SJCRH30 (cell line): ENCODE results near the gene IL4I1. TPM values are rescaled to one million over a fixed set of nuclear protein-coding genes. Genes with fewer than 3 reads are reported as not detected.

Experiments
- DNase-seq, 2 experiments: peaks; one replicate each; pipeline ENCODE4 v3.0.0-alpha.2; 2015 to 2020
- H3K27ac ChIP-seq: fragments of 250-450 bp; sonication (Bioruptor Pico); 2 replicates; pipeline ENCODE4 v1.5.1; 2020; ENCODE audit warnings: mild to moderate bottlenecking, moderate library complexity
- H3K27me3 ChIP-seq: fragments of 250-450 bp; sonication (Bioruptor Pico); 2 replicates; pipeline ENCODE4 v1.5.1; 2020; ENCODE audit warnings: mild to moderate bottlenecking, moderate library complexity
- H3K36me3 ChIP-seq: fragments of 250-450 bp; sonication (Bioruptor Pico); 2 replicates; pipeline ENCODE4 v1.5.1; 2020; ENCODE audit warnings: mild to moderate bottlenecking, moderate library complexity
- H3K4me1 ChIP-seq: fragments of 250-450 bp; sonication (Bioruptor Pico); 2 replicates; pipeline ENCODE4 v1.5.1; 2020; ENCODE audit warnings: mild to moderate bottlenecking, moderate library complexity
- H3K4me3 ChIP-seq: fragments of 250-450 bp; sonication (Bioruptor Pico); 2 replicates; pipeline ENCODE4 v1.5.1; 2020; ENCODE audit warnings: mild to moderate bottlenecking, moderate library complexity
- H3K9me3 ChIP-seq: fragments of 250-450 bp; sonication (Bioruptor Pico); replicated peaks from 2 replicates; pipeline ENCODE4 v1.5.1; 2020; ENCODE audit warnings: mild to moderate bottlenecking, moderate library complexity
- total RNA-seq: library from RNA; depleted of rRNA; stranded (reverse); fragments of >200 nt; shearing (Covaris generic); gene quantifications from 2 replicates; pipeline ENCODE4 v1.2.3, GENCODE V29; 2014

Gene IL4I1
- total RNA-seq, 1 experiment from 2014 or later: not detected

- Histone ChIP-seq H3K27ac (no peak overlapping the region), H3K4me3 (no peak overlapping the region), H3K4me1 (no peaks in the 10 kb centered on the region), H3K36me3 (no peaks in the 10 kb centered on the region), H3K9me3 (no peaks in the 10 kb centered on the region), H3K27me3 (peaks cover 3% of the 10 kb centered on the region; the same call in 1 of the 2 replicates)
- DNase-seq: no peak
Measured at GRCh38 chr19:49894011-49894664, 2.5 kb downstream of the IL4I1 start.

GRCh38 chr19:49892716-49893115, 4.0 kb downstream of the IL4I1 start:
- no peaks in the 10 kb centered on the region for H3K36me3 ChIP-seq
- no peaks in the 10 kb centered on the region for H3K9me3 ChIP-seq
- H3K27me3 ChIP-seq: peaks cover 3% of the 10 kb centered on the region; the same call in 1 of the 2 replicates
- no peak overlapping the region for H3K4me3 ChIP-seq
- H3K27ac ChIP-seq: no peak overlapping the region
- DNase-seq: no peak
- H3K4me1 ChIP-seq: no peaks in the 10 kb centered on the region

- Histone ChIP-seq H3K4me1 (no peaks in the 10 kb centered on the region), H3K27me3 (no peaks in the 10 kb centered on the region), H3K27ac (no peak overlapping the region), H3K36me3 (no peaks in the 10 kb centered on the region), H3K9me3 (no peaks in the 10 kb centered on the region), H3K4me3 (no peak overlapping the region)
- DNase-seq: no peak
Measured at GRCh38 chr19:49891393-49891792, 5.3 kb downstream of the IL4I1 start.

GRCh38 chr19:49890349-49891311, 6.1 kb downstream of the IL4I1 start:
- Histone ChIP-seq H3K4me1 (no peaks in the 10 kb centered on the region), H3K27ac (no peak overlapping the region), H3K4me3 (no peak overlapping the region), H3K27me3 (no peaks in the 10 kb centered on the region), H3K9me3 (no peaks in the 10 kb centered on the region), H3K36me3 (no peaks in the 10 kb centered on the region)
- DNase-seq: peak; percentile 37 to 43

GRCh38 chr19:49889687-49890348, 6.9 kb downstream of the IL4I1 start:
- no peaks in the 10 kb centered on the region for H3K4me1 ChIP-seq
- no peak overlapping the region for H3K4me3 ChIP-seq
- no peaks in the 10 kb centered on the region for H3K9me3 ChIP-seq
- H3K27me3 ChIP-seq: no peaks in the 10 kb centered on the region
- H3K27ac ChIP-seq: no peak overlapping the region
- DNase-seq: no peak
- H3K36me3 ChIP-seq: no peaks in the 10 kb centered on the region; the same call in 1 of the 2 replicates

GRCh38 chr19:49889038-49889686, 7.5 kb downstream of the IL4I1 start:
- DNase-seq: no peak
- no peak overlapping the region for H3K4me3 ChIP-seq
- no peaks in the 10 kb centered on the region for H3K9me3 ChIP-seq

GRCh38 chr19:49888510-49888824, 8.2 kb downstream of the IL4I1 start:
- H3K4me1 ChIP-seq: no peaks in the 10 kb centered on the region
- no peaks in the 10 kb centered on the region; the same call in 1 of the 2 replicates for H3K36me3 ChIP-seq
- H3K9me3 ChIP-seq: no peaks in the 10 kb centered on the region
- no peaks in the 10 kb centered on the region for H3K27me3 ChIP-seq
- H3K4me3 ChIP-seq: no peak overlapping the region
- no peak overlapping the region for H3K27ac ChIP-seq
- no peak for DNase-seq

More at GRCh38 chr19:49889038-49889686, 7.5 kb downstream of the IL4I1 start:
- H3K27ac ChIP-seq: no peak overlapping the region
- no peaks in the 10 kb centered on the region for H3K4me1 ChIP-seq
- no peaks in the 10 kb centered on the region; the same call in 1 of the 2 replicates for H3K36me3 ChIP-seq
- no peaks in the 10 kb centered on the region for H3K27me3 ChIP-seq

- Histone ChIP-seq H3K27me3 (no peaks in the 10 kb centered on the region), H3K27ac (no peak overlapping the region), H3K4me1 (no peaks in the 10 kb centered on the region), H3K4me3 (no peak overlapping the region), H3K9me3 (no peaks in the 10 kb centered on the region), H3K36me3 (peaks cover 1% of the 10 kb centered on the region; the same call in 1 of the 2 replicates)
- no peak for DNase-seq
Measured at GRCh38 chr19:49887665-49888509, 8.8 kb downstream of the IL4I1 start.

- H3K36me3 ChIP-seq: peaks cover 6% of the 10 kb centered on the region; the same call in 1 of the 2 replicates
- H3K9me3 ChIP-seq: no peaks in the 10 kb centered on the region
- no peak for DNase-seq
- H3K27ac ChIP-seq: no peak overlapping the region
- no peaks in the 10 kb centered on the region for H3K27me3 ChIP-seq
- no peaks in the 10 kb centered on the region for H3K4me1 ChIP-seq
- no peak overlapping the region for H3K4me3 ChIP-seq
Measured at GRCh38 chr19:49887037-49887664, 9.5 kb downstream of the IL4I1 start.

- Histone ChIP-seq H3K27me3 (no peaks in the 10 kb centered on the region), H3K4me1 (no peaks in the 10 kb centered on the region), H3K36me3 (peaks cover 6% of the 10 kb centered on the region; the same call in 1 of the 2 replicates), H3K9me3 (no peaks in the 10 kb centered on the region), H3K27ac (no peak overlapping the region), H3K4me3 (no peak overlapping the region)
- no peak for DNase-seq
Measured at GRCh38 chr19:49884760-49885159, 11.9 kb downstream of the IL4I1 start.

GRCh38 chr19:49884109-49884508, 12.6 kb downstream of the IL4I1 start:
- Histone ChIP-seq H3K4me1 (no peaks in the 10 kb centered on the region), H3K4me3 (no peak overlapping the region), H3K36me3 (peaks cover 6% of the 10 kb centered on the region; the same call in 1 of the 2 replicates), H3K27me3 (no peaks in the 10 kb centered on the region), H3K9me3 (no peaks in the 10 kb centered on the region), H3K27ac (no peak overlapping the region)
- DNase-seq: no peak

GRCh38 chr19:49883094-49883493, 13.6 kb downstream of the IL4I1 start:
- Histone ChIP-seq H3K36me3 (peaks cover 6% of the 10 kb centered on the region; the same call in 1 of the 2 replicates), H3K27ac (no peak overlapping the region)
- DNase-seq: no peak

GRCh38 chr19:49882643-49883042, 14.0 kb downstream of the IL4I1 start:
- Histone ChIP-seq H3K9me3 (no peaks in the 10 kb centered on the region), H3K4me1 (no peaks in the 10 kb centered on the region), H3K27ac (no peak overlapping the region), H3K4me3 (no peak overlapping the region), H3K27me3 (no peaks in the 10 kb centered on the region), H3K36me3 (peaks cover 6% of the 10 kb centered on the region; the same call in 1 of the 2 replicates)
- DNase-seq: no peak

More at GRCh38 chr19:49883094-49883493, 13.6 kb downstream of the IL4I1 start:
- no peaks in the 10 kb centered on the region for H3K4me1 ChIP-seq
- H3K27me3 ChIP-seq: no peaks in the 10 kb centered on the region
- H3K4me3 ChIP-seq: no peak overlapping the region
- H3K9me3 ChIP-seq: no peaks in the 10 kb centered on the region
